ENCODE measurements around the gene ATP8A2.

DNA sequence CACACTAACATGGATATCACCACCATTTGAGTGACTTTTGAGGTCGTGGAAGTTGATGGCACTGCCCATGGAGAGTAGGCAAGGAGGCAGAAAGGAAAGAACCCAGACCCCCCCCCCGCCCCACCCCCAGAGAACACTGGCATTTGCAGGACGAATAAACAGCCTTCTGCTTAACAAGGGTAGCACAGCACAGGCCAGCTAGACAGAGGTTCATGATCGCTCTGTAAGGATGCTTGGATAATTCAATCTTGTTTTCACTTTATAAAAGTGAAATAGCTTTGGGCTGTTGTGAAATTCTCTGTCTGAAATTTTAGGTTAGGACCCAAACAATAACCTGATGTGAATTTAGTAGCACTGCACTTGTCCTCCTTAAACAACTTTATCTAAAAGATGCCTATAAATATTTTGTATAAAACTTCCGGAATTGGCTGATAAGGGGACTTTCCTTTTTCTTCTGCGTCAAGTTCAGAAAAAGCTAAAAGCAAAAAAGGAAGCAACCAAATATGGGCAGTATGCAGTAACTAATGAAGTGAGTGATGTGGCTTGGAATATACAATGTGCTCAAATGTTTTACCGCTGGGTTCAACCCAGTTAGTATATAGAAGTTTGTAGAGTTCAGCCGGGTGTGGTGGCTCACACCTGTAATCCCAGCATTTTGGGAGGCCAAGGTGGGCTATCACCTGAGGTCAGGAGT is 516.3 kb downstream of the ATP8A2 start:
- TF ChIP-seq, protein P1, sequence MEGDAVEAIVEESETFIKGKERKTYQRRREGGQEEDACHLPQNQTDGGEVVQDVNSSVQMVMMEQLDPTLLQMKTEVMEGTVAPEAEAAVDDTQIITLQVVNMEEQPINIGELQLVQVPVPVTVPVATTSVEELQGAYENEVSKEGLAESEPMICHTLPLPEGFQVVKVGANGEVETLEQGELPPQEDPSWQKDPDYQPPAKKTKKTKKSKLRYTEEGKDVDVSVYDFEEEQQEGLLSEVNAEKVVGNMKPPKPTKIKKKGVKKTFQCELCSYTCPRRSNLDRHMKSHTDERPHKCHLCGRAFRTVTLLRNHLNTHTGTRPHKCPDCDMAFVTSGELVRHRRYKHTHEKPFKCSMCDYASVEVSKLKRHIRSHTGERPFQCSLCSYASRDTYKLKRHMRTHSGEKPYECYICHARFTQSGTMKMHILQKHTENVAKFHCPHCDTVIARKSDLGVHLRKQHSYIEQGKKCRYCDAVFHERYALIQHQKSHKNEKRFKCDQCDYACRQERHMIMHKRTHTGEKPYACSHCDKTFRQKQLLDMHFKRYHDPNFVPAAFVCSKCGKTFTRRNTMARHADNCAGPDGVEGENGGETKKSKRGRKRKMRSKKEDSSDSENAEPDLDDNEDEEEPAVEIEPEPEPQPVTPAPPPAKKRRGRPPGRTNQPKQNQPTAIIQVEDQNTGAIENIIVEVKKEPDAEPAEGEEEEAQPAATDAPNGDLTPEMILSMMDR (conservative IDR thresholded peaks at IDR 0.05; ENCODE audit: low read depth, low read length): no peak
- TF ChIP-seq POLR2A (IDR thresholded peaks at IDR 0.05; ENCODE audit: low read depth, low read length): no peak
